ENCODE results near the gene TENT4B. TPM values are rescaled to one million over a fixed set of nuclear protein-coding genes. Genes with fewer than 3 reads are reported as not detected.

TENT4B gene
- total and polyA plus RNA-seq, 4 donors = 4.5 to 13.9 (median 9.8) TPM

DNA sequence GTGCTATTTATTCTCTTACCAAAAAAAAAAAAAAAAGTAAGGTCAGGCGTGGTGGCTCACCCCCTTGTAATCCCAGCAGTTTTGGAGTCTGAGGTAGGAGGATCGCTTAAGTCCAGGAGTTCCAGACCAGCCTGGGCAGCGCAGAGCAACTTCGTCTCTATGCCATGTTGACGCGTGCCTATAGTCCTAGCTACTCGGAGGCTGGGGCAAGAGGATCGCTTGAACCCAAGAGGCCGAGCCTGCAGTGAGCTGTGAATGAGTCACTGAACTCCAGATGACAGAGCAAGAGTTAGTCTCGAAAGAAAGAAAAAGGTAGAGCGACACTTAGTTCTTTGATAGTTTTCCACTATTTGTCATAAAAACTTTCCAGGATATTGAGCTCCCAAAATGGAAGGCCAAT is 1.4 kb upstream of the TENT4B start:
- intact Hi-C loops (cut with DNase I) = loop anchor here (5.0 to 10.0 kb wide), 4 partner anchors 84 to 513 kb away; partner anchors contain the start of genes BRD7 (in 2 of the 2) and HEATR3 (in 2 of the 2)

DNA sequence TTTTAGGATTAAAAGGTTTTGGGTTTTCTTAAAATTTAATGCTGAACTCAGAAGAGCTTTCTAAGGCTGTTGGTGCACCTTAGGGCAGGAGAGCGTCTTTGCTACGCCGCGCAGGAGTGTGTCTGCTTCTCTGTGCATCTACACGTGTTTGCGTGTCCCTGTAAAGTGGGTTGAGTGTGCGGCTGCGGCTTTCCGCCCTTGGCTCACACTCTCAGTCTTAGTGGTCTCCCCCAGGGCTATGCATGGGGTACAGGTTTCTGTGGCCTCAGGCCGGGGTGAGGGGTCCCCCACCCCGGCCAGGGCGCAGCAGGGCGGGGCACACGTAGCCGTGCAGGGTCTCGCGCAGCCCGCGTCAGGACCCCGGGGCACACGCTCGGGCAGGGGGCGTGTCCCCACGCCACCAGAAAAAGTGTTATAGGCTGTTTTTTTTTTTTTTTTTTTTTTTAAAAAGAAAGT is 727 bp upstream of the TENT4B start:
- no peaks in the 10 kb centered on the region for H3K36me3 ChIP-seq (ENCODE audit: control insufficient read depth in 1 of 2, insufficient read depth in 2 of 2, low read length in 1 of 2)
- no peaks in the 10 kb centered on the region for H3K4me1 ChIP-seq (ENCODE audit: control insufficient read depth in 1 of 2, insufficient read depth in 2 of 2, low read length in 2 of 2)
- H3K9me3 ChIP-seq (ENCODE audit: control insufficient read depth, low read length) = no peaks in the 10 kb centered on the region
- DNase-seq (peak; percentile 65 to 78), ATAC-seq (ENCODE audit: low FRiP score) (peak; percentile 67)
- intact Hi-C loops (cut with DNase I) = loop anchor here (5.0 to 10.0 kb wide), 4 partner anchors 85 to 512 kb away; partner anchors contain the start of genes BRD7 (in 2 of the 2) and HEATR3 (in 2 of the 2)
- H3K27ac ChIP-seq (ENCODE audit: low read depth in 1 of 2, low read length in 2 of 2) = no peak overlapping the region
- peak overlapping the region; percentile 78 to 99 for H3K4me3 ChIP-seq (ENCODE audit: low read length in 2 of 2)
- H3K27me3 ChIP-seq (ENCODE audit: control insufficient read depth in 1 of 2, insufficient read depth in 2 of 2, low read length in 1 of 2) = no peaks in the 10 kb centered on the region
- 0% methylated on average over 24 of the region's 24 CpGs for WGBS, 2 donors

More for the DNA sequence above, 1.4 kb upstream of the TENT4B start:
- no peak overlapping the region for H3K27ac ChIP-seq (ENCODE audit: low read depth in 1 of 2, low read length in 2 of 2)
- H3K4me1 ChIP-seq (ENCODE audit: control insufficient read depth in 1 of 2, insufficient read depth in 2 of 2, low read length in 2 of 2) = no peaks in the 10 kb centered on the region
- DNase-seq = no peak
- H3K9me3 ChIP-seq (ENCODE audit: control insufficient read depth, low read length) = no peaks in the 10 kb centered on the region
- H3K36me3 ChIP-seq (ENCODE audit: control insufficient read depth in 1 of 2, insufficient read depth in 2 of 2, low read length in 1 of 2) = no peaks in the 10 kb centered on the region
- no peaks in the 10 kb centered on the region for H3K27me3 ChIP-seq (ENCODE audit: control insufficient read depth in 1 of 2, insufficient read depth in 2 of 2, low read length in 1 of 2)
- WGBS, 2 donors = 90 to 93% methylated on average over 10 to 11 of the region's 11 CpGs
- H3K4me3 ChIP-seq (ENCODE audit: low read length in 2 of 2) = no peak overlapping the region
- no peak for ATAC-seq (ENCODE audit: low FRiP score)

GRCh38 chr16:50153596-50154419 is 702 bp downstream of the TENT4B start:
- no peaks in the 10 kb centered on the region for H3K27me3 ChIP-seq (ENCODE audit: control insufficient read depth in 1 of 2, insufficient read depth in 2 of 2, low read length in 1 of 2)
- no peaks in the 10 kb centered on the region for H3K36me3 ChIP-seq (ENCODE audit: control insufficient read depth in 1 of 2, insufficient read depth in 2 of 2, low read length in 1 of 2)
- H3K4me3 ChIP-seq (ENCODE audit: low read length in 2 of 2) = peak overlapping the region; percentile 55 to 99
- intact Hi-C loops (cut with DNase I) = loop anchor here (2.0 to 10.0 kb wide), 5 partner anchors 55 to 511 kb away; partner anchors contain the start of genes BRD7 (in 2 of the 2) and HEATR3 (in 2 of the 2)
- WGBS, 2 donors = 0 to 1% methylated on average over 52 to 89 of the region's 89 CpGs
- ATAC-seq (ENCODE audit: low FRiP score) (peak; percentile 1), DNase-seq (peak; percentile 67 to 82)
- H3K27ac ChIP-seq (ENCODE audit: low read depth in 1 of 2, low read length in 2 of 2) = peak overlapping the region in 1 of 2 donors; percentile 34
- no peaks in the 10 kb centered on the region for H3K9me3 ChIP-seq (ENCODE audit: control insufficient read depth, low read length)
- no peaks in the 10 kb centered on the region for H3K4me1 ChIP-seq (ENCODE audit: control insufficient read depth in 1 of 2, insufficient read depth in 2 of 2, low read length in 2 of 2)

DNA sequence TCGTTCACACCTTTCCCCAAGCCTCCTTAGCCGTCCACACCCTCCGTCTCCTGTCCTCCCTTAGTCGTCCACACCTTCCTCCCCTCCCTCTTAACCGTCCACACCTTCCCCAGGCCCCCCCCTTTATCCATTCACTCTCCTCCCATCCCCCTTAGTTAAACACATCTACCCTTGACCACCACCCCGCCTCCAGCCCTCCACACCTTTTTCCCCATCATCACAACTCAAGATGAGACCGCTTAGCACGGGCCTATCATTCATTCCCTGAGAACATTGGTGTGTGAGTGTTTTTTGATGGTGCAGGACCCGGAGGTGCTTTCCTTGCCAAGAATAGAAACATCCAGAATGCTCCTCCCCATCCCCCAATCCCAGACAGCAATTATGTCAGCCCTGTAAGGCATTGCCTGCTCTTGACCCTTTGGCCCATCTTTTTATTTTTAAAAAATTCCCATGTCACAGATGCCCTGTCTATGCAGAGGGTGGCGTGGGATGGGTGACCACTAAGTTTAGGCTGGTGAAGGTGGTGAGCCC is 1.4 kb downstream of the TENT4B start:
- ATAC-seq (ENCODE audit: low FRiP score) = no peak
- intact Hi-C loops (cut with DNase I) = loop anchor here (2.0 to 10.0 kb wide), 5 partner anchors 54 to 510 kb away; partner anchors contain the start of genes BRD7 (in 2 of the 2) and HEATR3 (in 2 of the 2)
- peak overlapping the region; percentile 55 to 99 for H3K4me3 ChIP-seq (ENCODE audit: low read length in 2 of 2)
- H3K27ac ChIP-seq (ENCODE audit: low read depth in 1 of 2, low read length in 2 of 2) = peak overlapping the region in 1 of 2 donors; percentile 17
- no peaks in the 10 kb centered on the region for H3K27me3 ChIP-seq (ENCODE audit: control insufficient read depth in 1 of 2, insufficient read depth in 2 of 2, low read length in 1 of 2)
- no peaks in the 10 kb centered on the region for H3K36me3 ChIP-seq (ENCODE audit: control insufficient read depth in 1 of 2, insufficient read depth in 2 of 2, low read length in 1 of 2)
- no peaks in the 10 kb centered on the region for H3K9me3 ChIP-seq (ENCODE audit: control insufficient read depth, low read length)
- no peak for DNase-seq
- no peaks in the 10 kb centered on the region for H3K4me1 ChIP-seq (ENCODE audit: control insufficient read depth in 1 of 2, insufficient read depth in 2 of 2, low read length in 2 of 2)
- WGBS, 2 donors = 9% methylated on average over 10 of the region's 10 CpGs

DNA sequence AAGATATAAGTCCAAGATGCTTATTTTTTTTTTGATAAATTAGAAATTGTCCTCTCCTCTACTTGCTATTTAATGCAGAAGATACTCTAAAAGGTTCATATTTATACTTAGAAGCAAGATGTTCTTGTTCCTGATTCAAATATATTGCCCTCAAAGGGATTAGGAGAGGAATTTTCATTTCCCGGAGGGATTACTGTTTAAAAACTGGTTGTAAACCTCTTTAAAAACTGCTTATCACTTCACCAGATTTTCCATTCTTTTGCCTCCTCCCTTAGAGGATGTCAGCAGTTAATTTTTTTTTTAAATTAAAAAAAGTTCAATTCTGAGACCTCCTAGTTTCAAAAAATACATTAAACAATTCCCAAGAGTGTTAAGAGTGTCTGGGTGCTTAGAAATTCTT is 2.8 kb downstream of the TENT4B start:
- H3K4me1 ChIP-seq (ENCODE audit: control insufficient read depth in 1 of 2, insufficient read depth in 2 of 2, low read length in 2 of 2) = no peaks in the 10 kb centered on the region
- no peaks in the 10 kb centered on the region for H3K27me3 ChIP-seq (ENCODE audit: control insufficient read depth in 1 of 2, insufficient read depth in 2 of 2, low read length in 1 of 2)
- DNase-seq = no peak
- no peak for ATAC-seq (ENCODE audit: low FRiP score)
- no peaks in the 10 kb centered on the region for H3K9me3 ChIP-seq (ENCODE audit: control insufficient read depth, low read length)
- intact Hi-C loops (cut with DNase I) = loop anchor here (2.0 to 10.0 kb wide), 5 partner anchors 51 to 509 kb away; partner anchors contain the start of genes BRD7 (in 2 of the 2) and HEATR3 (in 1 of the 2)
- no peaks in the 10 kb centered on the region for H3K36me3 ChIP-seq (ENCODE audit: control insufficient read depth in 1 of 2, insufficient read depth in 2 of 2, low read length in 1 of 2)
- no peak overlapping the region for H3K27ac ChIP-seq (ENCODE audit: low read depth in 1 of 2, low read length in 2 of 2)
- WGBS, 2 donors = 11% methylated on average over 1 of the region's 1 CpG
- peak overlapping the region; percentile 55 to 99 for H3K4me3 ChIP-seq (ENCODE audit: low read length in 2 of 2)

- Histone ChIP-seq H3K4me1 (ENCODE audit: control insufficient read depth in 1 of 2, insufficient read depth in 2 of 2, low read length in 2 of 2) (no peaks in the 10 kb centered on the region), H3K27ac (ENCODE audit: low read depth in 1 of 2, low read length in 2 of 2) (no peak overlapping the region), H3K27me3 (ENCODE audit: control insufficient read depth in 1 of 2, insufficient read depth in 2 of 2, low read length in 1 of 2) (no peaks in the 10 kb centered on the region), H3K9me3 (ENCODE audit: control insufficient read depth, low read length) (no peaks in the 10 kb centered on the region), H3K36me3 (ENCODE audit: control insufficient read depth in 1 of 2, insufficient read depth in 2 of 2, low read length in 1 of 2) (no peaks in the 10 kb centered on the region), H3K4me3 (ENCODE audit: low read length in 2 of 2) (no peak overlapping the region)
- no peak for DNase-seq
- ATAC-seq (ENCODE audit: low FRiP score) = no peak
- WGBS, 2 donors = 86 to 90% methylated on average over 6 of the region's 6 CpGs
- intact Hi-C loops (cut with DNase I) = loop anchor here (5.0 to 10.0 kb wide), 4 partner anchors 51 to 508 kb away; partner anchors contain the start of genes BRD7 (in 2 of the 2) and HEATR3 (in 1 of the 2)
Measured at GRCh38 chr16:50156590-50156989, 3.5 kb downstream of the TENT4B start.

- Histone ChIP-seq H3K36me3 (ENCODE audit: control insufficient read depth in 1 of 2, insufficient read depth in 2 of 2, low read length in 1 of 2) (no peaks in the 10 kb centered on the region), H3K9me3 (ENCODE audit: control insufficient read depth, low read length) (no peaks in the 10 kb centered on the region), H3K4me3 (ENCODE audit: low read length in 2 of 2) (no peak overlapping the region), H3K4me1 (ENCODE audit: control insufficient read depth in 1 of 2, insufficient read depth in 2 of 2, low read length in 2 of 2) (peaks cover 0 to 3% of the 10 kb centered on the region in 2 donors), H3K27me3 (ENCODE audit: control insufficient read depth in 1 of 2, insufficient read depth in 2 of 2, low read length in 1 of 2) (no peaks in the 10 kb centered on the region), H3K27ac (ENCODE audit: low read depth in 1 of 2, low read length in 2 of 2) (peak overlapping the region in 1 of 2 donors; percentile 3)
- intact Hi-C loops (cut with DNase I) = no loop called here
- DNase-seq = no peak
- no peak for ATAC-seq (ENCODE audit: low FRiP score)
- WGBS, 2 donors = 52 to 65% methylated on average over 4 of the region's 4 CpGs
Measured at GRCh38 chr16:50160495-50161164, 7.5 kb downstream of the TENT4B start.

DNA sequence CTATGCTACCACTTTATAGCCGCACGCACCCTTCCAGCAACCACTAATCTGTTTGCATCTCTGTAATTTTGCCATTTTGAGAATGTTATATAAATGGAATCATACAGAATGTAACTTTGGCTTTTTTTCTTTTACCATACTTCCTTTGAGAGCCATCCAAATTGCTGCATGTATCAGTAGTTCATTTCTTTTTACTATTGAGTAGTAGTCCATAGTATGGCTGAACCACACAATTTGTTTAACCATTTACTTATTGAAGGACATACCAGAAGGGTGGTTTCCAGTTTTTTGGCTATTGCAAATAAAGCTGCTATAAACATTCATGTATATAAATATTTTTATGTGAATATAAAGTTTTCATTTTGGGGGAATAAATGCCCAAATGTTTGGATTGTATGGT is 8.8 kb downstream of the TENT4B start:
- H3K27me3 ChIP-seq (ENCODE audit: control insufficient read depth in 1 of 2, insufficient read depth in 2 of 2, low read length in 1 of 2) = no peaks in the 10 kb centered on the region
- H3K4me1 ChIP-seq (ENCODE audit: control insufficient read depth in 1 of 2, insufficient read depth in 2 of 2, low read length in 2 of 2) = peaks cover 0 to 3% of the 10 kb centered on the region in 2 donors
- no peak overlapping the region for H3K4me3 ChIP-seq (ENCODE audit: low read length in 2 of 2)
- 95% methylated on average over 2 of the region's 2 CpGs for WGBS, 2 donors
- DNase-seq = no peak
- no peaks in the 10 kb centered on the region for H3K36me3 ChIP-seq (ENCODE audit: control insufficient read depth in 1 of 2, insufficient read depth in 2 of 2, low read length in 1 of 2)
- ATAC-seq (ENCODE audit: low FRiP score) = no peak
- peak overlapping the region in 1 of 2 donors; percentile 76 for H3K27ac ChIP-seq (ENCODE audit: low read depth in 1 of 2, low read length in 2 of 2)
- intact Hi-C loops (cut with DNase I) = no loop called here
- H3K9me3 ChIP-seq (ENCODE audit: control insufficient read depth, low read length) = no peaks in the 10 kb centered on the region

All from aorta (tissue), 5 donors.